ENCODE measurements around the gene ACER2.

GRCh38 chr9:19410195-19410503 lies 1.3 kb downstream of the ACER2 start:
- TF ChIP-seq POLR2AphosphoS5 (IDR thresholded peaks at IDR 0.05; ENCODE audit: insufficient read depth in 1 of 2, low read depth in 1 of 2): no peak
- no peak for TF ChIP-seq CTCF (IDR thresholded peaks at IDR 0.05)
